Fibroblast of the aortic adventitia (primary cell): ENCODE data around the gene B9D1. TPM values are rescaled to one million over a fixed set of nuclear protein-coding genes. Genes with fewer than 3 reads are reported as not detected.

Experiments used
- DNase-seq: peaks from one replicate; pipeline ENCODE4 v3.0.0-alpha.2; 2010; ENCODE audit warnings: low read depth
- H3K4me3 ChIP-seq: 2 replicates; pipeline ENCODE4 v1.5.1; 2011; ENCODE audit warnings: low read depth, mild to moderate bottlenecking, control low read depth, low read length, moderate library complexity
- total RNA-seq: library from RNA; depleted of rRNA; stranded (reverse); fragments of >200 nt; gene quantifications from 2 replicates; pipeline ENCODE4 v1.2.3, GENCODE V29; 2012; ENCODE audit warnings: low replicate concordance
- TF ChIP-seq, protein P1 (sequence below): IDR thresholded peaks from 2 replicates; pipeline ENCODE4 v1.5.1; 2011; ENCODE audit warnings: mild to moderate bottlenecking, low read length, control low read depth, inconsistent platforms; ENCODE audit not compliant: insufficient read depth

The B9D1 gene
- total RNA-seq, 1 donor, result 19.9 TPM

- DNase-seq, result no peak
- TF ChIP-seq, protein P1, sequence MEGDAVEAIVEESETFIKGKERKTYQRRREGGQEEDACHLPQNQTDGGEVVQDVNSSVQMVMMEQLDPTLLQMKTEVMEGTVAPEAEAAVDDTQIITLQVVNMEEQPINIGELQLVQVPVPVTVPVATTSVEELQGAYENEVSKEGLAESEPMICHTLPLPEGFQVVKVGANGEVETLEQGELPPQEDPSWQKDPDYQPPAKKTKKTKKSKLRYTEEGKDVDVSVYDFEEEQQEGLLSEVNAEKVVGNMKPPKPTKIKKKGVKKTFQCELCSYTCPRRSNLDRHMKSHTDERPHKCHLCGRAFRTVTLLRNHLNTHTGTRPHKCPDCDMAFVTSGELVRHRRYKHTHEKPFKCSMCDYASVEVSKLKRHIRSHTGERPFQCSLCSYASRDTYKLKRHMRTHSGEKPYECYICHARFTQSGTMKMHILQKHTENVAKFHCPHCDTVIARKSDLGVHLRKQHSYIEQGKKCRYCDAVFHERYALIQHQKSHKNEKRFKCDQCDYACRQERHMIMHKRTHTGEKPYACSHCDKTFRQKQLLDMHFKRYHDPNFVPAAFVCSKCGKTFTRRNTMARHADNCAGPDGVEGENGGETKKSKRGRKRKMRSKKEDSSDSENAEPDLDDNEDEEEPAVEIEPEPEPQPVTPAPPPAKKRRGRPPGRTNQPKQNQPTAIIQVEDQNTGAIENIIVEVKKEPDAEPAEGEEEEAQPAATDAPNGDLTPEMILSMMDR, result no peak
- H3K4me3 ChIP-seq, result no peak overlapping the region
These were observed 56.8 kb downstream of the B9D1 start for GRCh38 chr17:19305761-19306159.

GRCh38 chr17:19305256-19305655 lies 57.3 kb downstream of the B9D1 start:
- no peak overlapping the region for H3K4me3 ChIP-seq
- TF ChIP-seq, protein P1, result no peak
- no peak for DNase-seq

GRCh38 chr17:19304751-19305150 lies 57.8 kb downstream of the B9D1 start:
- TF ChIP-seq, protein P1, result no peak
- DNase-seq, result no peak
- no peak overlapping the region for H3K4me3 ChIP-seq

DNA sequence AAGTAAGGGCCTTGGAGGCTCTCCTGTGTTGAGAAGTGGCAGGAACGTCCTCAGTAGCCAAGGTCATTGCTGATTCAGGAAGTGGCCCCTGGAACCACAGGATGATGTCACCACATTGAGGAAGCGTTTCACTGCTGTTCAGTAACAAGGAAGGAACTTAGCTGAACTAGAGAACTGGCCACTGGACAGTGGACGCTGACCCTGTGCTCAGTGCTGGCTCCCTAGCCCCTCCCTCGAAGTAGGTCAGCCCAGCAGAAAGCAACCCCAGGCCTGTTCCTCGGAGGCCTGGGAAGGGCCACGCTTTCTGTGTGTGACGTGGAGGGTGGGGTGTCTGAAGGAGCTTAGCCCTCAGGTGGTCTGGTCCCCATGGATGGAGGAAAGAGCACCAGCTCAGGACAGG lies 58.3 kb downstream of the B9D1 start:
- DNase-seq, result peak; percentile 26
- H3K4me3 ChIP-seq, result no peak overlapping the region
- TF ChIP-seq, protein P1, result no peak

- TF ChIP-seq, protein P1, result no peak
- no peak overlapping the region for H3K4me3 ChIP-seq
- DNase-seq, result no peak
These were observed 59.2 kb downstream of the B9D1 start for GRCh38 chr17:19303367-19303776.

- DNase-seq, result no peak
- no peak overlapping the region for H3K4me3 ChIP-seq
- TF ChIP-seq, protein P1, result no peak
These were observed 59.7 kb downstream of the B9D1 start for GRCh38 chr17:19302791-19303331.

DNA sequence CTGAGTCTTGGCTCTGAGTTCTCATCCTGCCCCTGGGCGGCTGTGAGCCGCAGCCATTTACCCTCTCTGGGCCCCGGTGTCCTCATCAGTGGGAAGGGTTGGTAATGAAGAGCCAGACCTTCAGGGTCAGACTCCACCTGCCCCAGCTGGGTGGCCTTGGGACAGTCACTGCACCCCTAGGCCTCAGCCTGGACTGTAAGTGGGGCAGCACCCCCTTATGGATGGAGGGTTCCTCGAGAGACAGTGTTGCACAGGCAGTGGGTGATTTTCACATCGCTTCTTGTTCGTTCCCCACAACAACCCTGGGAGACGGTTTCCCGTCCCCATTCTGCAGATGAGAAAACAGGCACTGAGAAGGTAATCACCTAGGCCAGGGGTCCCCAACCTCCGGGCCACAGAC lies 60.5 kb downstream of the B9D1 start:
- DNase-seq, result no peak
- TF ChIP-seq, protein P1, result no peak
- H3K4me3 ChIP-seq, result no peak overlapping the region
